GM21447 (cell line): ENCODE measurements around the gene SV2B.

ENCODE experiments used
- ATAC-seq: cut with Tn5 transposase; IDR thresholded peaks from one replicate; pipeline ENCODE4 v1.9.1; 2021; ENCODE audit not compliant: unreplicated experiment

Gene SV2B

DNA sequence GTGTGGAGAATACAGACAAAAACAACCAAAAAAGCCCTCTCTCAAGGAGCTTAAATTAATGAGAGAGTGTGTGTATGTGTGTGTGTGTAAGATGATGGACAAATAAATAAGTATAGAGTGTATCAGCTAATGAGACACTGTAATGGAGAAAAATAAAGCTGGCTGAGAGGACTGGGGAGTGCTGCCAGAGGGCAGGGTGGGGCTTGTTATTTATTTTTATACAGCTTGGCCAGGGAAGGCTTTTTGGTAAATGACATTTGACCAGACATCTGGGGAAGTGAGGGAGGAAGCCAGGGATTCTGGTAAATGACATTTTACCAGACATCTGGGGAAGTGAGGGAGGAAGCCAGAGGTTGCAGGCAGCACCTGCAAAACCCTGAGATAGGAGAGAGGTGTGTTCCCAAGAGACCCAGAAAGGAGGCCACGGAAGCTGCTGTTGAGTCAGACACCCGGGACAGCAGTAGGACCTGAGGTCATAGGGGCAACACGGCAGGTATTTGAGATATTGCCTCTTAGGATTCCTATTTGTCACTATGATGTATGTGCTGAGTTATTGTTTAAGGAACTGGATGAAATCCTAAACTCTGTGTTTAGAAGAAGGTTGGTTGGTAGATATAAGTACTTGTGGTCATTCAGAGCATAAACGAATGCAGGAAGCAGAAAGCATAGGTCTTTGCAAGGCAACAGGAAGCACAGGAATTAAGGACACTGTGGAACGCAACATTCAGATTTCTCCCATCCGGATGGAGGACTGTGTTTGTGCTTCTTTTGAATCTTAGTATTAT, 2.7 kb downstream of the SV2B start:
- ATAC-seq, result no peak

- no peak for ATAC-seq
Observed at GRCh38 chr15:91104111-91104510, 4.1 kb downstream of the SV2B start.

- ATAC-seq, result no peak
Observed at GRCh38 chr15:91108421-91108820, 8.4 kb downstream of the SV2B start.

DNA sequence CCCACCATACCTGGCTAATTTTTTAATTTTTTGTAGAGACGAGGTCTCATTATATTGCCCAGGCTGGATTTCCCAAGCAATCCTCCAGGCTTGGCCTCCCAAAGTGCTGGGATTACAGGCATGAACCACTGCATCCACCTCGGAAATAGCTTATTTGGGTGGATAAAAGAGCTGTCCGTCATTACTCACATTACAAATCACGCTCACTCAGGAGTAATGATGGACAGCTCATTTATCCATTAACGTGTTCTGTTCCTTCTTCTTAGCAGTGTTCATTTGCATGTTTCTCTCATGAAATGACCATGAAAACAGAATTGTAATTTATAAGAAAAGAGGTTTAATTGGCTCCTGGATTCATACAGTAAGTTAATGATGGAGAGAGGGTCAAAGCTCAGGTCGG, 9.8 kb downstream of the SV2B start:
- no peak for ATAC-seq

DNA sequence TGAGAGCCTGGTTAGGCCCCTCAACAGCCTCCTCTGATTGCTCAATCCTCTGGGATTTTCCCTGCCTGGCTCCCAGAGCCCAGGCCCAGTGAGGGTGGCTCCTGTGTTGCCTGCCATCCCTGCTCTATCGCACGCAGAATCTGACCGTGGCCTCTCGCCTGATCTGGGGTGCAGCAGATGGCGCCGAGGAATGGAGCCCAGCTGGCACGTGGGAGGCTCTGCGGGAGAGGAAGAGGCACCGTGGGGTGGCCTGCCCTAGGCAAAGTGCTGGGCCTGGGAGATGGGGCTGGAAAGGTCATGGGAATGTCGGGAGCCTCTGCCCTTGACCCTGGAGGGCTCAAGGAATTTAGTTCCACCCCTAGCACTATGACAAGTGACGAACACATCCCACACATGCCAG, 10.3 kb downstream of the SV2B start:
- ATAC-seq, result no peak

DNA sequence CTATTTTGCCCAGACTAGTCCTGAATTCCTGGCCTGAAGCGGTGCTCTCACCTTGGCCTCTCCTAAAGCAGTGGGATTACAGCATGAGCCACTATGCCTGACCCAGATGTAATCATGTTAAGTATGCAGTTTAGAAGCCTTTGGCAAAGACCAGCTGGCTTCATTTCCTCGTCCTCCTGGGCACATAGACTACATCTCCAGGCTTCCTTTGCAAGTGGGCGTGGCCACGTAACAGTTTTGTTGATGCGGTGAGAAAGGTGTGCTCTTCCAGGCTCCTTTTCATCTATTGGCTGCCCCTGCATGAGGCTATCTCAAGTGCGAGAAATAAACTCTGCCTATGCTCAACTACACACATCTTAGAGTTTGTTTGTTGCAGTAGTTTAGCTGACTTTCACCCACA, 13.0 kb downstream of the SV2B start:
- no peak for ATAC-seq

- ATAC-seq, result no peak
Observed at GRCh38 chr15:91114301-91114700, 14.2 kb downstream of the SV2B start.

DNA sequence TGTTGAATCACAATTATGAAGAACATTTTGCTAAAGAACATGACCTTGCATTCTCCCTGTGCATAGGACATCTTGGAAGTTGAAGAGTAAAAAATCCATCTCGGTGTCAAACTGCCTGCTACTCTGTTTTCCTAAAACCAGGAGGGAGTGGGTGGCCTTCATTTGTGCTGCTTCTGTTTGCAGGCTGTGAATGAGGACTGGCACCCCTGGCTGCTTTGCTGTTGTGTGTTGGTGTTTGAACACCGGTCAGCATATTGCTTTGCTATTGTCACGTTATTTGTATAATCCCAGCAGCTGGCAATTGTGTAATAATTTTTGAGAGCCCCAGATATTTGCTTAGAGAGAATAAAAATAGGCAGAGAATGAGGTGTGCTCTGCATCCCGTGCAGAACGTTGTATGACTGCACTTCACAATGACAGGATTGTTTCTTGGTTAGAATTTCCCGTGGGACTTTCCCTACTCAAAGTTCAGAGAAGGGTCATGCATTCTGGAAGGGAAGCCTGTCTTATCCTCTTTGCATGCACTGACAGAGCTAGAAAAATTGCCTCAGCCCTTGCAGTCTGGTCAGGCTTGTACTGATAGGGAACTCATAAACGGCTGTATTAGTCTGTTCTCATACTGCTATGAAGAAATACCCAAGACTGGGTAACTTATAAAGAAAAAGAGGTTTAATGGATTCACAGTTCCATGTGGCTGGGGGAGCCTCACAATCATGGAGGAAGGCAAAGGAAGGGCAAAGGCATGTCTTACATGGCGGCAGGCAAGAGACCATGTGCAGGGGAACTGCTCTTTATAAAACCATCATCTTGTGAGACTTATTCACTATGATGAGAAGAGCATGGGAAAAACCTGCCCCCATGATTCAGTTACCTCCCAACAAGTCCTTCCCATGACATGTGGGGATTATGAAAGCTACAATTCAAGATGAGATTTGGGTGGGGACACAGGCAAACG, 16.3 kb downstream of the SV2B start:
- peak; percentile 92 for ATAC-seq

DNA sequence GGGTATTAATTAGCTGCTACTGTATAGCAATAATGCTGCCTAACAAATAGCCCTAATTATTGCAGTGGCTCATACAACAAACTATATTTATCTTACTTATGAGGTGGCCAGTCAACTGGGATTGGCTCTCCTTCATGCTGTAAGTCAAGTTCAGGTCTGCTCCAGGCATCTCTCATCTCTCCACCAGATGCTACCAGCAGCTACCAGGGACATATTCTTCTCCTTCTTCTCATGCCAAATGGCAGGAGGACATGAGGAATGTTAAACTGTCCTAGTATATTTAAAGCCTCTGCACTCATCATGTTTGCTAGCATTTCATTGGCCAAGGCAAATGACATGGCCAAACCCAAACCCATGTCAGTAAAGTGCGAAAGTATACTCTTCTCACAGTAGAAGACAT, 17.3 kb downstream of the SV2B start:
- no peak for ATAC-seq

DNA sequence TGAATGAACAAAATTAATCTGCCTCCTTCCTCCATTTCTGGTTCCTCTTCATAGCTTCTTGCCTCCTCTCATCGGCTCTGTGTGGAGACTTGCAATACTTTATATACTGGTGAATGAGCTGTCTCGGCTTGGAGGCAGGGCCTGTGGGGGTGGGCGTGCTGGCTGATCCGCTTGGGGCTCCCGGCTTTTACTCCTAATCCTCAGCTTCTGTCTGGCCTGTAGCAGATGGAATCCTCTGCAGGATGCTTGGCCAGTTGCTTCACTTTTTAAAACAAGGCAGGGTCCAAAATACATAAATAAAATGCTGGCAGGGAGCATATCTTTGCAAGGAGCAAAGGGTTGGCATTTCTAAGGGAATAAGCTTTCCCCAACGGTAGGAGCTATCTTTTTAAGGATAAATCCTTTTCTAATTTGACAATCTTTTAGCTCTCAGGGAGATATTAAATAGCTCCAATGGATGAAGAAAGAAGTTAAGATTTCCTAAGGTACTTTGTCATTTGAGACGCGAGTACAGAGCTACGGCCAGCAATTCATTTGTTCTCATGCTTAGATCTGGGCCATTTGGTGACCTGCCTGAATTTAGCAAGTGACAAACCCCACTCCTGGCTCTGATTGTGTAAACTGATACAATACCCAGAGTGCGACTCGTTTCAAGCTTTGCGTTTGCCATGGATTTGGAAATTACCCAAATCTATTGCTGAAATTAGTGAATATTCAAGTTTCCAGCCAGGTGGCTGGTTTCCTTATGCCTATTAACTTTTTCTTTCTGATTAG, 18.9 kb downstream of the SV2B start:
- no peak for ATAC-seq

DNA sequence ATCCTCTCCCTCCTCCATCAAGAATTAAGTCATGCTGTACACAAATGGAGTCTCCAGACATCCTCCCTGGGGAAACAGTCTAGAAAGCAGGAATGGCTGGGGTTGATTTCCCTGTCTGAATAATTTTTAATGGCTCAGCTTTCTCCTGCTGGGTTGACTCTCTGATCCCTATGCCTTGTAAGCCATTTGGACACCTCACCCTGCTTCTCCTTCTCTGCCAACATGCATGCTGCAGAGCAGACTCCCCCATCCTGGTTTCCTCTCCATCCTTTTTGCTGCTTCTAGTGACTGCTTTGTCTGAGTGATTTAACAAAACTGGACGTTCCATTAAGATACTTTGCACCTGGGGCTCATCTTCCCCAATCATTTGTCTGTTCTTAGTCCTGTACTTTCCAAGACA, 22.2 kb downstream of the SV2B start:
- ATAC-seq, result no peak

DNA sequence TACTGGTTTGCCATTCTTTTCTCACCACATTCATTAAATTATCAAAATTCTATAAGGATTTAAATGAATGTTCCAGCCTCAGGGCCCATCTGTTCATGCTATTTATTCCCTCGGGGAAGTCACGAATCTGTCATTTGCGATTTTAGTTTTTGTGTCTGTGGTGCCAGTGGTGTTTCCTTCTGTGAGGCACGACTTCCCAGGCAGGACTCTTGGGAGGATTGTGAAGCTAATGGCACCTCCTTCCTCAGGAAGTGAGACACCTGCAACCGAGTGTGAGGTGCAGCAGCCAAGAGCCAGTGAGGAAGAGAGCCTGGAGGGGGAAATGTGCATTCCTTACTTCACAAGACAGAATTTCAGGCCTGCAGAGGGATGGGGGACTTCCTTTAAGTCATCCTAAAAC, 24.1 kb downstream of the SV2B start:
- no peak for ATAC-seq

GRCh38 chr15:91125162-91125561, 25.1 kb downstream of the SV2B start:
- ATAC-seq, result no peak

DNA sequence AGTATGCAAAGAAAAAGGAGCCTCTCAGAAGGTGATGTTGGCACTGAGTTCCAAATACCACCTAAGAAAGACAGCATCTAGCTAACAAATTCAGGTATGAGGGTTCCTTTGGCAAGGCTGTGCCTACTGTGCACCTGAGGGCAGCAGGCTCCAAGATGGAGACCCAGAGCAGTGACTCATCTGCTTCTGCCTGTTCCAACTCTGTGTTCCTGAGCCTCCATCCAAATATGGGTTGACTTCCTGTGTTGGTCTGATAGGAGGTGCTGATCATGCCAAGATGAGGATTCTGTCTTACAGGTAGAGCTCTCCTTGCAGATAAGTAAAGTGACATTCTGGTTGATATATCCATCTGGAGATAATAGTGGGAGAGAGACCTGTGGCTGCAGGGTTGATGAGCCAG, 26.0 kb downstream of the SV2B start:
- no peak for ATAC-seq

GRCh38 chr15:91127236-91127955, 27.3 kb downstream of the SV2B start:
- no peak for ATAC-seq

GRCh38 chr15:91128016-91128415, 28.0 kb downstream of the SV2B start:
- no peak for ATAC-seq

GRCh38 chr15:91129436-91129835, 29.4 kb downstream of the SV2B start:
- ATAC-seq, result no peak

DNA sequence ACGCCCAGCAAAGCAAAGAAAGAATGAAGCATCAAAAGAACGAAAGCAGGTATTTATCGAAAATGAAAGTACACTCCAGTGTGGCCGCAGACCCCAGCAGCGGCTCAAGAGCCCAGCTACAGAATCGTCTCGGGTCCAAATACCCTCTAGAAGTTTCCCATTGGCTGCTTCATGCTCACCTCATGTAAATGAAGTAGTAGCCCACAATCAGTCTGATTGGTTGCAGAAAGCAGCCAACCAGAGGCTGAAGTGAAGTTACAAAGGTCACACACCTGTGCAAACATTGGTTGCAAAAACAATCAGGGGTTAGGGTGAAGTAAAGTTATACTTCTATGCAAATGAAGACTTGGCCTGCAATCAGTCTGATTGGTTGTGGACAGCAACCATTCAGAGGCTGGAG, 32.0 kb downstream of the SV2B start:
- no peak for ATAC-seq

DNA sequence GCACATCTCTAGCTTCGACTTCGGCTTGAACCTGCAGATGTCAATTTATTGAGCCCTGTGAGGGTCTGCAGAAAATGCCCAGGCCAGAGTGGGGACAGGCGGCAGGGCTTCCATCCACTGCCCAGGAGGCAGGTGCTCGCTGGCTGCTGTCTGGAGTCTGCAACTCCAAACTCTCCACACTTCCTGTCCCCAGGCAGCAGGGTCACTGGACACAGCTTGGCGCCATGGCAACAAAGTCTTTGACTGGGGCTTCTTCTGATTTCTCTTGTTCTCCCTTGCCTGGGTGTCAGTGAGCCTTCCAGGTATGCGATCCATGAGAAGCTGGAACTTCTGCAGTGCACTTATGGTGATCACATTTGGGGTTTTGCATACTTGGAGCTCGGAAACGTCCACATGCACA, 33.5 kb downstream of the SV2B start:
- ATAC-seq, result no peak

- ATAC-seq, result peak; percentile 76
Observed at GRCh38 chr15:91135201-91136130, 35.4 kb downstream of the SV2B start.
